HepG2 (cell line): Measurements from ENCODE around the gene COMMD9. TPM values are rescaled to one million over a fixed set of nuclear protein-coding genes. Genes with fewer than 3 reads are reported as not detected.

ENCODE experiments used
- ATAC-seq: fragments of 200-7000 bp; cut with Tn5 transposase; 3 replicates; pipeline ENCODE4 v1.9.1; 2020; ENCODE audit warnings: mild to moderate bottlenecking, moderate library complexity
- BruUV-seq: library from RNA; stranded (reverse); fragments of 400-500 nt; replicated peaks from 2 replicates; lab custom pipeline; 2021; lab: Mats Ljungman, UMichigan
- CTCF ChIA-PET: fragments of 300-600 bp; formaldehyde crosslinking; extraction: SDS; loops from one replicate; lab custom pipeline; 2021; ENCODE audit warnings: low total read pairs, inconsistent platforms, low intra/inter-chr PET ratio; lab: Yijun Ruan, JAX
- POLR2A ChIA-PET: fragments of 350-600 bp; sonication (Branson Sonifier 250); formaldehyde crosslinking; loops from one replicate; lab custom pipeline; 2020; ENCODE audit warnings: antibody characterized with exemption, inconsistent platforms; lab: Yijun Ruan, JAX
- DNase-seq: peaks from one replicate; pipeline ENCODE4 v3.0.0-alpha.2; 2015; ENCODE audit warnings: low spot score
- FAIRE-seq: peaks from 3 replicates; lab custom pipeline; 2011; peaks lifted over from hg19 to GRCh38; lab: Jason Lieb, UNC
- H2AFZ ChIP-seq: one replicate; pipeline ENCODE4 v1.6.1; 2011; ENCODE audit warnings: low read length, inconsistent platforms
- H3K27ac ChIP-seq: fragments of 300-600 bp; 3 replicates; pipeline ENCODE4 v1.8.0; 2011; ENCODE audit warnings: mixed run types, mild to moderate bottlenecking, mixed read lengths, low read length, inconsistent platforms; ENCODE audit not compliant: insufficient read depth; ENCODE audit errors: extremely low read length
- H3K27me3 ChIP-seq, 2 experiments: fragments of 200-600 bp in 1 of 2; 2 replicates in 1 of 2; 3 replicates in 1 of 2; pipeline versions ENCODE4 v1.6.0 to v1.8.0; 2011; ENCODE audit warnings: low read length in 2 of 2, mild to moderate bottlenecking in 2 of 2, moderate library complexity in 2 of 2, inconsistent platforms in 1 of 2; ENCODE audit not compliant: insufficient read depth in 2 of 2, control insufficient read depth in 1 of 2
- H3K36me3 ChIP-seq, 2 experiments: fragments of 200-600 bp in 1 of 2; replicated peaks in 1 of 2; 2 replicates in 1 of 2; 3 replicates in 1 of 2; pipeline versions ENCODE4 v1.5.1 to v1.8.0; 2011; ENCODE audit warnings: low read length in 2 of 2, inconsistent platforms in 1 of 2; ENCODE audit not compliant: insufficient read depth in 2 of 2, control insufficient read depth in 1 of 2
- H3K4me1 ChIP-seq: 2 replicates; pipeline ENCODE4 v1.5.1; 2012; ENCODE audit warnings: low read length, inconsistent platforms; ENCODE audit not compliant: insufficient read depth
- H3K4me2 ChIP-seq: 2 replicates; pipeline ENCODE4 v1.6.0; 2011; ENCODE audit warnings: low read depth, low read length, inconsistent platforms
- H3K4me3 ChIP-seq, 3 experiments: fragments of 200-600 bp in 1 of 3; sonication (generic), shearing (Covaris generic) in 1 of 3; replicated peaks in 1 of 3; 2 replicates each; pipeline ENCODE4 v1.5.1; 2011 to 2016; ENCODE audit warnings: low read length in 3 of 3, inconsistent platforms in 2 of 3, low read depth in 2 of 3, mild to moderate bottlenecking in 2 of 3, control low read depth in 1 of 3, mixed read lengths in 1 of 3; ENCODE audit not compliant: insufficient read depth in 1 of 3
- H3K79me2 ChIP-seq: one replicate; pipeline ENCODE4 v1.6.1; 2011; ENCODE audit warnings: low read length, inconsistent platforms; ENCODE audit not compliant: insufficient read depth
- H3K9ac ChIP-seq: 2 replicates; pipeline ENCODE4 v1.6.0; 2011; ENCODE audit warnings: mild to moderate bottlenecking, low read depth, low read length, inconsistent platforms; ENCODE audit not compliant: insufficient read depth
- H3K9me3 ChIP-seq: 2 replicates; pipeline ENCODE4 v1.5.1; 2012; ENCODE audit warnings: mild to moderate bottlenecking, low read length
- H4K20me1 ChIP-seq: 2 replicates; pipeline ENCODE4 v1.6.0; 2011; ENCODE audit warnings: inconsistent platforms, mild to moderate bottlenecking, low read length, moderate library complexity; ENCODE audit not compliant: insufficient read depth
- HES4 ChIP-seq: sonication (generic); formaldehyde crosslinking; IDR thresholded peaks from 2 replicates; pipeline ENCODE4 v1.9.0; 2021; ENCODE audit warnings: mild to moderate bottlenecking, missing genetic modification reagents, borderline replicate concordance
- HNRNPL ChIP-seq: fragments of 200-400 bp; formaldehyde crosslinking; IDR thresholded peaks from 2 replicates; pipeline ENCODE4 v1.6.1; 2017; ENCODE audit warnings: mild to moderate bottlenecking, low read depth, low read length
- IRX3 ChIP-seq: sonication (generic); formaldehyde crosslinking; IDR thresholded peaks from 2 replicates; pipeline ENCODE4 v1.8.1; 2023; ENCODE audit warnings: mild to moderate bottlenecking, low read depth, missing genetic modification reagents, borderline replicate concordance
- ISX ChIP-seq: sonication (generic); formaldehyde crosslinking; conservative IDR thresholded peaks from 2 replicates; pipeline ENCODE4 v1.5.0; 2020; ENCODE audit warnings: missing genetic modification reagents
- JARID2 ChIP-seq: sonication (generic); formaldehyde crosslinking; IDR thresholded peaks from 2 replicates; pipeline ENCODE4 v1.8.1; 2023; ENCODE audit warnings: missing genetic modification reagents, inconsistent platforms; ENCODE audit not compliant: insufficient replicate concordance
- MXD3 ChIP-seq: IDR thresholded peaks from 2 replicates; pipeline ENCODE4 v1.6.1; 2016; ENCODE audit warnings: mild to moderate bottlenecking, missing biosample characterization, missing genetic modification reagents
- TARDBP ChIP-seq: sonication (generic); formaldehyde crosslinking; IDR thresholded peaks from 2 replicates; pipeline ENCODE4 v1.8.0; 2022; ENCODE audit warnings: mild to moderate bottlenecking, missing genetic modification reagents
- ZBTB3 ChIP-seq: sonication (generic); formaldehyde crosslinking; IDR thresholded peaks from 2 replicates; pipeline ENCODE4 v1.4.0; 2020; ENCODE audit warnings: low read depth, mild to moderate bottlenecking, moderate library complexity, missing genetic modification reagents, borderline replicate concordance
- ZC3H13 ChIP-seq: sonication (generic); formaldehyde crosslinking; IDR thresholded peaks from 2 replicates; pipeline ENCODE4 v1.8.1; 2023; ENCODE audit warnings: mild to moderate bottlenecking, missing genetic modification reagents, moderate library complexity
- ZFYVE20 ChIP-seq: sonication (generic); formaldehyde crosslinking; IDR thresholded peaks from 2 replicates; pipeline ENCODE4 v1.8.0; 2023; ENCODE audit warnings: low read depth, mild to moderate bottlenecking, moderate library complexity, missing genetic modification reagents, borderline replicate concordance
- ZNF143 ChIP-seq: sonication (generic); formaldehyde crosslinking; IDR thresholded peaks from 2 replicates; pipeline ENCODE4 v1.4.0; 2020; ENCODE audit warnings: missing genetic modification reagents
- ZNF678 ChIP-seq: sonication (generic); formaldehyde crosslinking; IDR thresholded peaks from 2 replicates; pipeline ENCODE4 v1.4.0; 2020; ENCODE audit warnings: mild to moderate bottlenecking, missing genetic modification reagents
- ZNF790 ChIP-seq: sonication (generic); formaldehyde crosslinking; IDR thresholded peaks from 2 replicates; pipeline ENCODE4 v1.8.0; 2022; ENCODE audit warnings: missing genetic modification reagents, mild to moderate bottlenecking, borderline replicate concordance
- ZSCAN25 ChIP-seq: sonication (generic); formaldehyde crosslinking; IDR thresholded peaks from 2 replicates; pipeline ENCODE4 v1.8.0; 2022; ENCODE audit warnings: mild to moderate bottlenecking, missing genetic modification reagents
- WGBS: methylation state at CpG from one replicate; pipeline ENCODE4 v1.1.6; 2017; ENCODE audit warnings: low lambda C conversion rate; 5-methylcytosine and 5-hydroxymethylcytosine counted together
- in situ Hi-C: cut with HindIII; loops from 2 replicates; pipeline ENCODE4 v1.10.0; 2017; ENCODE audit warnings: low pct_unique_long_range_greater_than_20kb; ENCODE audit not compliant: extremely low pct_ligation_motif_present
- intact Hi-C: fragments of 100-400 bp; cut with micrococcal nuclease; formaldehyde crosslinking; loops from one replicate; pipeline ENCODE4 v1.10.0; 2022; ENCODE audit not compliant: unreplicated experiment
- polyA plus RNA-seq, 8 experiments: library from polyadenylated mRNA; depleted of rRNA in 3 of 8; stranded (reverse) in 7 of 8; unstranded in 1 of 8; fragments of >200 nt; fragmentation: Illumina TruSeq in 4 of 8; extraction: Trizol in 4 of 8; gene quantifications; 2 replicates each; pipeline versions ENCODE4 v1.2.1 to v1.2.3, GENCODE V29; 2011 to 2016; ENCODE audit warnings: low read depth in 4 of 8, missing spikeins in 1 of 8, mixed read lengths in 1 of 8; ENCODE audit not compliant: insufficient read depth in 1 of 8
- total RNA-seq, 5 experiments: library from RNA; depleted of rRNA; stranded (reverse); fragments of >200 nt; fragmentation: Illumina TruSeq; extraction: Trizol; gene quantifications; 2 replicates each; pipeline ENCODE4 v1.2.3, GENCODE V29; 2016; ENCODE audit warnings: low read depth in 1 of 5
- TF ChIP-seq, protein P1 (sequence below): sonication (generic); formaldehyde crosslinking; IDR thresholded peaks from 2 replicates; pipeline ENCODE4 v1.8.1; 2022; ENCODE audit warnings: mild to moderate bottlenecking, missing genetic modification reagents

The COMMD9 gene
- total and polyA plus RNA-seq, 2 of the 13 experiments (the other 11 are each of a cell fraction or from before 2014, with no cell fraction given) = 47.3 to 76.7 TPM

DNA sequence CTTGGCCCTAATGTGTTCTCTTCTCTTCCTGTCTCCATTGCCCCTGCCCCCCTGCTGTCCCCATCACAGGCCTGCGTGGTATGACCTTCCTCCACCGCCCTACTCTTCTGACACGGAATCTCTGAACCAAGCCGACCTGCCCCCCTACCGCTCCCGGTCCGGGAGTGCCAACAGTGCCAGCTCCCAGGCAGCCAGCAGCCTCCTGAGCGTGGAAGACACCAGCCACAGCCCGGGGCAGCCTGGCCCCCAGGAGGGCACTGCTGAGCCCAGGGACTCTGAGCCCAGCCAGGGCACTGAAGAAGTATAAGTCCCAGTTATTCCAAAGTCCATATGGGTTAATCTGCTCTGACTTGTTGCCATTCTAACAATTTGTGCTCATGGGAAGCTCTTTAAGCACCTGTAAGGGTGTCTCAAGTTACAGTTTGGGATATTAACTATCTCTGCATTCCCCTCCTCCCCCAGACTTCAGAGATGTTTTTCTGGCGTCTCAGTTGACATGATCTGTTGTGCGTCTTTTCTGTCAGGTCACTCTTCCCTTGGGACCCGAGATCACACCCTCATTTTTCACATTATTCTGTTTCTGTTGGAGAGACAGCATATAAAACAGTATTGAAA is 60.0 kb downstream of the COMMD9 start:
- WGBS = 46% methylated on average over 12 of the region's 12 CpGs
- ChIA-PET POLR2A (no interaction called here), CTCF (no interaction called here)
- Histone ChIP-seq H3K4me1 (no peaks in the 10 kb centered on the region), H3K4me2 (no peak overlapping the region), H3K4me3 (no peak overlapping the region), H3K9me3 (no peaks in the 10 kb centered on the region), H3K27ac (no peak overlapping the region), H2AFZ (no peak overlapping the region), H3K36me3 (no peaks in the 10 kb centered on the region), H3K27me3 (no peaks in the 10 kb centered on the region; a peak in 1 of 5 replicates), H4K20me1 (no peaks in the 10 kb centered on the region), H3K9ac (no peak overlapping the region), H3K79me2 (no peaks in the 10 kb centered on the region)
- BruUV-seq = no TSS peak
- ATAC-seq (no peak), DNase-seq (no peak), FAIRE-seq (no peak)
- in situ Hi-C loops (no loop called here), intact Hi-C loops (no loop called here)
- TF ChIP-seq HES4 (CRISPR knock-in tag) (no peak), ZNF790 (CRISPR knock-in tag) (no peak), JARID2 (no peak), HNRNPL (no peak), MXD3 (CRISPR knock-in tag) (no peak), ZC3H13 (CRISPR knock-in tag) (no peak), TARDBP (no peak), ZNF143 (CRISPR knock-in tag) (no peak), IRX3 (CRISPR knock-in tag) (no peak), ZBTB3 (no peak), ISX (no peak), ZNF678 (CRISPR knock-in tag) (no peak), ZFYVE20 (CRISPR knock-in tag) (no peak), ZSCAN25 (no peak)
- TF ChIP-seq, protein P1, sequence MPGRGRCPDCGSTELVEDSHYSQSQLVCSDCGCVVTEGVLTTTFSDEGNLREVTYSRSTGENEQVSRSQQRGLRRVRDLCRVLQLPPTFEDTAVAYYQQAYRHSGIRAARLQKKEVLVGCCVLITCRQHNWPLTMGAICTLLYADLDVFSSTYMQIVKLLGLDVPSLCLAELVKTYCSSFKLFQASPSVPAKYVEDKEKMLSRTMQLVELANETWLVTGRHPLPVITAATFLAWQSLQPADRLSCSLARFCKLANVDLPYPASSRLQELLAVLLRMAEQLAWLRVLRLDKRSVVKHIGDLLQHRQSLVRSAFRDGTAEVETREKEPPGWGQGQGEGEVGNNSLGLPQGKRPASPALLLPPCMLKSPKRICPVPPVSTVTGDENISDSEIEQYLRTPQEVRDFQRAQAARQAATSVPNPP (CRISPR knock-in tag) = no peak
